ENCODE measurements around the gene DCANP1. TPM values are rescaled to one million over a fixed set of nuclear protein-coding genes. Genes with fewer than 3 reads are reported as not detected.

The DCANP1 gene
- total and polyA plus RNA-seq, 2 of the 13 experiments (the other 11 are each of a cell fraction or from before 2014, with no cell fraction given) = not detected

DNA sequence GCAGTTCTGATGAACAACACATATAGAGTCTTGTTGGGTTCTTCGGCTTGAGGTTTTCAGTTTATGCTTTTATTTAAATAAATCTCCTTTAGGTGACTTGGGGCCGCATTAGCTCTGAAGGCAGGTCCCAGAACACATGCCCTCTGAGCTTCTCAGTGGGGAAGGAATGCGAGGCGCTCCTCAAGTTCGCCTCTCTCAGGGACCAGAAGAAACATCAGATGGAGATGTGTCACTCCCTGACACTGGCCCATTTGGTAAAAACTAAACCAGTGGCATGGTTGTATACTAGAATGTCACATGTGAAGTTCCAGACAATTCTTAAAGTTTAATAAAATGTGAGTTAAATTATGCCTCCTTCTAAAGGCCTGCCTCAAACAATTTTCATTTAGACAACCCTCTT, 50.1 kb downstream of the DCANP1 start (continued):
- TF ChIP-seq GABPB1 (CRISPR knock-in tag; IDR thresholded peaks at IDR 0.05) (no peak), RARG (CRISPR knock-in tag; IDR thresholded peaks at IDR 0.05; ENCODE audit: low read depth) (no peak), SCMH1 (CRISPR knock-in tag; IDR thresholded peaks at IDR 0.05; ENCODE audit: borderline replicate concordance) (no peak), SALL2 (CRISPR knock-in tag; IDR thresholded peaks at IDR 0.05) (no peak), NFE2L1 (CRISPR knock-in tag; IDR thresholded peaks at IDR 0.05; ENCODE audit: borderline replicate concordance) (no peak), ZBTB3 (CRISPR knock-in tag; IDR thresholded peaks at IDR 0.05; ENCODE audit: borderline replicate concordance, low read depth) (no peak), SIX4 (CRISPR knock-in tag; IDR thresholded peaks at IDR 0.05) (no peak)
- TF ChIP-seq, protein P1, sequence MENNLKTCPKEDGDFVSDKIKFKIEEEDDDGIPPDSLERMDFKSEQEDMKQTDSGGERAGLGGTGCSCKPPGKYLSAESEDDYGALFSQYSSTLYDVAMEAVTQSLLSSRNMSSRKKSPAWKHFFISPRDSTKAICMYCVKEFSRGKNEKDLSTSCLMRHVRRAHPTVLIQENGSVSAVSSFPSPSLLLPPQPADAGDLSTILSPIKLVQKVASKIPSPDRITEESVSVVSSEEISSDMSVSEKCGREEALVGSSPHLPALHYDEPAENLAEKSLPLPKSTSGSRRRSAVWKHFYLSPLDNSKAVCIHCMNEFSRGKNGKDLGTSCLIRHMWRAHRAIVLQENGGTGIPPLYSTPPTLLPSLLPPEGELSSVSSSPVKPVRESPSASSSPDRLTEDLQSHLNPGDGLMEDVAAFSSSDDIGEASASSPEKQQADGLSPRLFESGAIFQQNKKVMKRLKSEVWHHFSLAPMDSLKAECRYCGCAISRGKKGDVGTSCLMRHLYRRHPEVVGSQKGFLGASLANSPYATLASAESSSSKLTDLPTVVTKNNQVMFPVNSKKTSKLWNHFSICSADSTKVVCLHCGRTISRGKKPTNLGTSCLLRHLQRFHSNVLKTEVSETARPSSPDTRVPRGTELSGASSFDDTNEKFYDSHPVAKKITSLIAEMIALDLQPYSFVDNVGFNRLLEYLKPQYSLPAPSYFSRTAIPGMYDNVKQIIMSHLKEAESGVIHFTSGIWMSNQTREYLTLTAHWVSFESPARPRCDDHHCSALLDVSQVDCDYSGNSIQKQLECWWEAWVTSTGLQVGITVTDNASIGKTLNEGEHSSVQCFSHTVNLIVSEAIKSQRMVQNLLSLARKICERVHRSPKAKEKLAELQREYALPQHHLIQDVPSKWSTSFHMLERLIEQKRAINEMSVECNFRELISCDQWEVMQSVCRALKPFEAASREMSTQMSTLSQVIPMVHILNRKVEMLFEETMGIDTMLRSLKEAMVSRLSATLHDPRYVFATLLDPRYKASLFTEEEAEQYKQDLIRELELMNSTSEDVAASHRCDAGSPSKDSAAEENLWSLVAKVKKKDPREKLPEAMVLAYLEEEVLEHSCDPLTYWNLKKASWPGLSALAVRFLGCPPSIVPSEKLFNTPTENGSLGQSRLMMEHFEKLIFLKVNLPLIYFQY (CRISPR knock-in tag; IDR thresholded peaks at IDR 0.05; ENCODE audit: borderline replicate concordance) = no peak

DNA sequence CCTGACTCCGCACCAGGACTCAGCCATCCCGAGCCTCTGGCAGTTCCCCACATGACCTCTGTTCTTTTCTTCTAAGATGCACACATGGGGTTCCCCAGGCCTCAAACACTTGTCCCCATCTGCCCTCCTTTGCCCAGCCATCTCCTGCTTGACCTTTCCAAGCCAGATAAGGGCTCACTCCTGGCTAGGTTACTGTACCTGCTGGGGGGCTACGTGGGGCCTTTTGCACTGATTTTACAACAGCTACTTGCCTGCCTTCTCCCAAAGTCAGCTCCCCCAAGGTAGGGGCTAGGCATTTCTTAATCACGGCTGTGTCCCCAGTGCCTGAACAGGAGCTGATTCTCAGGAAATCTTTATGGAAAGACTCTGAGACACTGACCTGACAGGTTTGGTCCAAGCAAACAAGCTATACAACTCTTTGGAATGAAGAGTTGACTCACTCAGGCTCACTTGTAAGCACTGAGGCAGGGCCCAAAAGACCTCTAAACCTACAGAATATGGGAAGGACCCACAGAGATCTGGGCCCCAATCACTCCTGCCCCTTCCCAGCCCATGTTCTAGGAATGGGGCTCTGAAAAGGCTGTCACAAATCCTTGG, 50.6 kb downstream of the DCANP1 start:
- Histone ChIP-seq H3K27ac (ENCODE audit: extremely low read length, insufficient read depth, low read length) (no peak overlapping the region), H3K36me3 (replicated peaks in 1 of 2; ENCODE audit: control insufficient read depth in 1 of 2, insufficient read depth in 2 of 2, low read length in 2 of 2) (peaks cover 4 to 21% of the 10 kb centered on the region in 2 experiments; a peak in 4 of 5 replicates), H3K27me3 (ENCODE audit: control insufficient read depth in 1 of 2, insufficient read depth in 2 of 2, low read length in 2 of 2) (no peaks in the 10 kb centered on the region), H3K9ac (ENCODE audit: insufficient read depth, low read depth, low read length) (no peak overlapping the region), H3K9me3 (ENCODE audit: low read length) (no peaks in the 10 kb centered on the region), H3K4me3 (replicated peaks in 1 of 3; ENCODE audit: insufficient read depth in 1 of 3, low read depth in 2 of 3, low read length in 3 of 3) (no peak overlapping the region), H3K4me1 (ENCODE audit: insufficient read depth, low read length) (peaks cover 86% of the 10 kb centered on the region), H3K79me2 (ENCODE audit: insufficient read depth, low read length) (peaks cover 71% of the 10 kb centered on the region), H2AFZ (ENCODE audit: low read length) (no peak overlapping the region), H4K20me1 (ENCODE audit: insufficient read depth, low read length) (peaks cover 43% of the 10 kb centered on the region), H3K4me2 (ENCODE audit: low read depth, low read length) (0 out of 2 replicates have a peak overlapping the region, but pooled peaks have one; percentile 18)
- WGBS (ENCODE audit: low lambda C conversion rate) = 91% methylated on average over 4 of the region's 4 CpGs
- FAIRE-seq = no peak
- BruUV-seq (replicated peaks) = no TSS peak
- ChIA-PET CTCF (ENCODE audit: low intra/inter-chr PET ratio, low total read pairs) (no interaction called here), POLR2A (no interaction called here)
- in situ Hi-C loops (cut with HindIII; ENCODE audit: extremely low pct_ligation_motif_present, low pct_unique_long_range_greater_than_20kb) (no loop called here), intact Hi-C loops (cut with micrococcal nuclease; ENCODE audit: unreplicated experiment) (no loop called here)
- DNase-seq (ENCODE audit: low spot score) = no peak
- ATAC-seq = no peak
- TF ChIP-seq CENPT (CRISPR knock-in tag; IDR thresholded peaks at IDR 0.05; ENCODE audit: low read depth) = no peak
- TF ChIP-seq TCF12 (IDR thresholded peaks at IDR 0.05) = no peak
- TF ChIP-seq TCF12 (CRISPR knock-in tag; IDR thresholded peaks at IDR 0.05) = no peak
- no peak for TF ChIP-seq DNMT3B (CRISPR knock-in tag; conservative IDR thresholded peaks at IDR 0.05)
- TF ChIP-seq ZNF776 (CRISPR knock-in tag; IDR thresholded peaks at IDR 0.05) = no peak
- no peak for TF ChIP-seq ZC3H4 (CRISPR knock-in tag; IDR thresholded peaks at IDR 0.05; ENCODE audit: borderline replicate concordance)
- no peak for TF ChIP-seq ZNF121 (CRISPR knock-in tag; IDR thresholded peaks at IDR 0.05)
- no peak for TF ChIP-seq MBD4 (IDR thresholded peaks at IDR 0.05; ENCODE audit: borderline replicate concordance, low read length)
- TF ChIP-seq ZNF790 (CRISPR knock-in tag; IDR thresholded peaks at IDR 0.05; ENCODE audit: borderline replicate concordance) = no peak
- TF ChIP-seq BRCA1 (CRISPR knock-in tag; IDR thresholded peaks at IDR 0.05) = no peak
- no peak for TF ChIP-seq TP53 (CRISPR knock-in tag; conservative IDR thresholded peaks at IDR 0.05)
- TF ChIP-seq, protein P2, sequence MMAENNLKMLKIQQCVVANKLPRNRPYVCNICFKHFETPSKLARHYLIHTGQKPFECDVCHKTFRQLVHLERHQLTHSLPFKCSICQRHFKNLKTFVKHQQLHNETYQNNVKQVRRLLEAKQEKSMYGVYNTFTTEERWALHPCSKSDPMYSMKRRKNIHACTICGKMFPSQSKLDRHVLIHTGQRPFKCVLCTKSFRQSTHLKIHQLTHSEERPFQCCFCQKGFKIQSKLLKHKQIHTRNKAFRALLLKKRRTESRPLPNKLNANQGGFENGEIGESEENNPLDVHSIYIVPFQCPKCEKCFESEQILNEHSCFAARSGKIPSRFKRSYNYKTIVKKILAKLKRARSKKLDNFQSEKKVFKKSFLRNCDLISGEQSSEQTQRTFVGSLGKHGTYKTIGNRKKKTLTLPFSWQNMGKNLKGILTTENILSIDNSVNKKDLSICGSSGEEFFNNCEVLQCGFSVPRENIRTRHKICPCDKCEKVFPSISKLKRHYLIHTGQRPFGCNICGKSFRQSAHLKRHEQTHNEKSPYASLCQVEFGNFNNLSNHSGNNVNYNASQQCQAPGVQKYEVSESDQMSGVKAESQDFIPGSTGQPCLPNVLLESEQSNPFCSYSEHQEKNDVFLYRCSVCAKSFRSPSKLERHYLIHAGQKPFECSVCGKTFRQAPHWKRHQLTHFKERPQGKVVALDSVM (CRISPR knock-in tag; IDR thresholded peaks at IDR 0.05) = no peak

Measured in HepG2 (cell line).